22Rv1 (cell line): ENCODE data around the gene STC2.

ENCODE experiments used
- CTCF ChIP-seq: fragments of 450-650 bp; IDR thresholded peaks from 2 replicates; pipeline ENCODE4 v1.5.1; 2017; ENCODE audit warnings: mild to moderate bottlenecking
- ZFX ChIP-seq: fragments of 450-650 bp; IDR thresholded peaks from 2 replicates; pipeline ENCODE4 v1.6.1; 2017; ENCODE audit warnings: antibody characterized with exemption, borderline replicate concordance

- TF ChIP-seq CTCF (no peak), ZFX (no peak)
Measured at GRCh38 chr5:173325091-173325698, 3.0 kb downstream of the STC2 start.
